GM23248 (cell line): Measurements from ENCODE around the gene WDR74. TPM values are rescaled to one million over a fixed set of nuclear protein-coding genes. Genes with fewer than 3 reads are reported as not detected.

ENCODE experiments used
- DNase-seq: peaks from one replicate; pipeline ENCODE4 v3.0.0-alpha.2; 2015
- H2AFZ ChIP-seq: fragments of 200-600 bp; sonication (generic); 2 replicates; pipeline ENCODE4 v1.6.1; 2016; ENCODE audit warnings: antibody characterized with exemption
- H3F3A ChIP-seq: fragments of 200-600 bp; sonication (generic); 2 replicates; pipeline ENCODE4 v1.6.1; 2016; ENCODE audit warnings: mild to moderate bottlenecking, antibody characterized with exemption, mixed run types; ENCODE audit not compliant: insufficient read depth
- H3K27ac ChIP-seq: fragments of 200-600 bp; sonication (generic); 2 replicates; pipeline ENCODE4 v1.5.1; 2016; ENCODE audit warnings: mild to moderate bottlenecking
- H3K27me3 ChIP-seq: fragments of 200-600 bp; sonication (generic); replicated peaks from 2 replicates; pipeline ENCODE4 v1.6.1; 2016; ENCODE audit warnings: mild to moderate bottlenecking; ENCODE audit not compliant: insufficient read depth
- H3K36me3 ChIP-seq: fragments of 200-600 bp; sonication (generic); 2 replicates; pipeline ENCODE4 v1.6.1; 2016; ENCODE audit warnings: low read depth, mild to moderate bottlenecking
- H3K4me1 ChIP-seq: fragments of 200-600 bp; sonication (generic); 2 replicates; pipeline ENCODE4 v1.6.1; 2016; ENCODE audit warnings: mild to moderate bottlenecking; ENCODE audit not compliant: insufficient read depth
- H3K4me2 ChIP-seq: fragments of 200-600 bp; sonication (generic); one replicate; pipeline ENCODE4 v1.6.1; 2016; ENCODE audit warnings: mild to moderate bottlenecking; ENCODE audit not compliant: unreplicated experiment
- H3K4me3 ChIP-seq: fragments of 200-600 bp; sonication (generic); 2 replicates; pipeline ENCODE4 v1.5.1; 2016; ENCODE audit warnings: mild to moderate bottlenecking
- H3K79me2 ChIP-seq: fragments of 200-600 bp; sonication (generic); 2 replicates; pipeline ENCODE4 v1.6.1; 2016; ENCODE audit warnings: mild to moderate bottlenecking; ENCODE audit not compliant: insufficient read depth
- H3K9ac ChIP-seq: fragments of 200-600 bp; sonication (generic); 2 replicates; pipeline ENCODE4 v1.6.1; 2016; ENCODE audit warnings: mild to moderate bottlenecking
- H3K9me2 ChIP-seq: fragments of 200-600 bp; sonication (generic); 2 replicates; pipeline ENCODE4 v1.6.1; 2016; ENCODE audit warnings: mixed run types, mild to moderate bottlenecking, moderate library complexity; ENCODE audit not compliant: insufficient read depth
- H3K9me3 ChIP-seq: fragments of 200-600 bp; sonication (generic); one replicate; pipeline ENCODE4 v1.6.1; 2017; ENCODE audit warnings: low read depth
- H4K20me1 ChIP-seq: fragments of 200-600 bp; sonication (generic); 2 replicates; pipeline ENCODE4 v1.6.0; 2016; ENCODE audit not compliant: insufficient read depth
- EZH2 ChIP-seq: fragments of 200-600 bp; sonication (generic); IDR thresholded peaks from 2 replicates; pipeline ENCODE4 v1.6.1; 2018; ENCODE audit warnings: antibody characterized with exemption, mild to moderate bottlenecking; ENCODE audit not compliant: insufficient read depth, poor library complexity, severe bottlenecking
- EZH2phosphoT487 ChIP-seq: fragments of 200-600 bp; sonication (generic); IDR thresholded peaks from 2 replicates; pipeline ENCODE4 v1.6.1; 2018; ENCODE audit warnings: antibody characterized with exemption, moderate library complexity, mild to moderate bottlenecking, low read depth; ENCODE audit not compliant: insufficient read depth
- WGBS, 2 experiments: methylation state at CpG; one replicate each; pipeline ENCODE4 v1.1.6; 2015 to 2017; ENCODE audit warnings: low lambda C conversion rate in 2 of 2, low coverage in 1 of 2; ENCODE audit errors: missing lambda C conversion rate in 2 of 2; 5-methylcytosine and 5-hydroxymethylcytosine counted together
- in situ Hi-C: fragments of 300-500 bp; cut with MboI; formaldehyde crosslinking; loops from 2 replicates; pipeline ENCODE4 v1.15.0; 2020
- polyA plus RNA-seq: library from polyadenylated mRNA; unstranded; fragments of >200 nt; fragmentation: Nextera tagmentation; extraction: Ambion mirVana; gene quantifications from 2 replicates; pipeline ENCODE4 v1.2.1, GENCODE V29; 2016
- total RNA-seq: library from RNA; depleted of rRNA; stranded (reverse); fragments of >200 nt; shearing (Covaris generic); gene quantifications from 2 replicates; pipeline ENCODE4 v1.2.3, GENCODE V29; 2014; rRNA removed

WDR74 gene
- total RNA-seq, result 41.4 and 50.4 TPM in 2 replicates
- 33.6 and 34.3 TPM in 2 replicates for polyA plus RNA-seq

DNA sequence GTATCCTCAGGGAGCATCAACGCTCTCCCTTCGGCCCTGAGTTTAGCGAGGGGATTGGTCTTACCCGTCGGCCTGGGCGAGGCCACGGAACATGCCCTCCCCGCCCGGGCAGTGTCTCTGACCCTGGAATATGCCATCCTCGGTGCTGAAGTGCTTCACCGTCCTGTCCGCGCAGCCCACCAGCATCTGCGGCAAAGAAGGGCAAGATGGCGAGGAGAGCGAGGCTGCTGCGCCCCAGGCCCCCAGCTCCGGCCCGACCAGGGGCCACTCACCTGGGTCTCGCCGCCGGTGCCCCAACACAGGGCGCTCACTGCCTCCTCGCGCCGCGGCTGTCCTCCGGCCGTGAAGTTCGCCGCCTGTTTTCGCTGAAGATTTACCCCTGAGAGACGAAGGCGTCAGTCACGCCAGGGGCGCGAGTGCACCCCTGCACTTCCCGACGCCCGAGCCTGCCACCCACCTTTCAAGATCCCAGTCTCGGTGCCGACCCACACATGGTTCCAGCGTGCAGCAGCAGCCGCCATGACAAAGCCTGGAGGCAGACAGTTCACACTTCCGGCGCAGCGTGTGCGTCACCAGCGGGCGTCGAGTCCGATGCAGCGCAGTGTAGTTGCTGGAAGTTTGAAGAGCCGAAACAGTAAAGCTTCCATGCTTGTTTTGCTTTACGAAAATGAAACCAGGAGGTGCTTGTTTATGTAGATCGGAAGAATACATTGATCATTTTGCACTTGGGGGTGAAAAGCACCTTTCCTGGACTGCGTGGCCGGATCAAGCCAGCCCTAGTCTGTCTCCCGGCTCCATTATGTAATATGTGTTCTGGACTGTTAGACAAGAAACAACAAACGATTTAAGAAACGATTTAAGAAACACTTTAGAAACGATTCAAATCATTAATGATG is at the start of gene WDR74:
Gene WDR74 (minus strand): TSS at position 541 of the 896 bp plus-strand sequence. CDS start 20 bp downstream, at position 521.
- Histone ChIP-seq H3K27me3 (no peaks in the 10 kb centered on the region), H3K9me2 (no peaks in the 10 kb centered on the region), H3K9me3 (no peaks in the 10 kb centered on the region), H3K4me2 (peak within 1 kb of the TSS; percentile 99), H3K4me3 (peak within 1 kb of the TSS; percentile 93), H3K9ac (peak within 1 kb of the TSS; percentile 96), H3K4me1 (peaks cover 9% of the 10 kb centered on the region; the same call in 1 of the 2 replicates), H4K20me1 (no peaks in the 10 kb centered on the region), H3K36me3 (no peaks in the 10 kb centered on the region), H2AFZ (peak within 1 kb of the TSS; percentile 59), H3F3A (peaks cover 8% of the 10 kb centered on the region), H3K27ac (peak within 1 kb of the TSS; percentile 99), H3K79me2 (peaks cover 50% of the 10 kb centered on the region)
- in situ Hi-C loops, result no loop called here
- DNase-seq, result peak; percentile 97
- TF ChIP-seq EZH2phosphoT487 (no peak), EZH2 (no peak)
- WGBS, 2 experiments, result 1 to 2% methylated on average over 50 to 58 of the region's 62 CpGs

DNA sequence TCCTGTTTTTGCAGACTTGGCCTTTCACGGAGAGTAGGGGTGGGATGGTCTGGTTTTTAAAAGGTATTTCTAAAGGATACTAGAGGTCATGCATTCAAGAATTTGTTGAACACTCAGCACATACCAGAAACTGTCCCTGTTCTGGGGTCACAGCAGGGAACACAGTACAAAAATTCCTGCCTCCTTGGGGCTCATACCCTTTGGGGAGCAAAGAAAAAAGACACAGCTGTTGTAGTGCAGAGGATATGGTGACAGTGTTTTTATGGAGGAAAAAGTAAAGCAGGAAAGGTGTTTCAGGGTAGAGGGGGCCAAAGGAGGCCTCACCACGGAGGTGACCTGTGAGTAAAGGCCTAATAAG is 49.7 kb upstream of the WDR74 start:
- Histone ChIP-seq H3K9me2 (no peaks in the 10 kb centered on the region), H3F3A (peaks cover 66% of the 10 kb centered on the region), H3K4me2 (peak overlapping the region; percentile 3), H2AFZ (no peak overlapping the region), H3K4me1 (peaks cover 25% of the 10 kb centered on the region), H3K9ac (no peak overlapping the region), H3K9me3 (no peaks in the 10 kb centered on the region), H3K36me3 (peaks cover 50% of the 10 kb centered on the region), H3K79me2 (peaks cover 34% of the 10 kb centered on the region), H3K4me3 (no peak overlapping the region), H3K27me3 (no peaks in the 10 kb centered on the region), H4K20me1 (peaks cover 16% of the 10 kb centered on the region; the same call in 1 of the 2 replicates), H3K27ac (peak overlapping the region; percentile 20)
- 3 to 14% methylated on average over 2 of the region's 2 CpGs for WGBS, 2 experiments
- no peak for DNase-seq
- in situ Hi-C loops, result no loop called here
- no peak for TF ChIP-seq EZH2phosphoT487
- TF ChIP-seq EZH2, result no peak

DNA sequence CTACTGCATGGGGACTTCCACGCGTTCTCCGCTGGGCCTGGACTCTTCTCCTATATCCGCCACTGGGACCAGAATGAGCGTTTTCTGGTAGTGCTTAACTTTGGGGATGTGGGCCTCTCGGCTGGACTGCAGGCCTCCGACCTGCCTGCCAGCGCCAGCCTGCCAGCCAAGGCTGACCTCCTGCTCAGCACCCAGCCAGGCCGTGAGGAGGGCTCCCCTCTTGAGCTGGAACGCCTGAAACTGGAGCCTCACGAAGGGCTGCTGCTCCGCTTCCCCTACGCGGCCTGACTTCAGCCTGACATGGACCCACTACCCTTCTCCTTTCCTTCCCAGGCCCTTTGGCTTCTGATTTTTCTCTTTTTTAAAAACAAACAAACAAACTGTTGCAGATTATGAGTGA is 49.0 kb upstream of the WDR74 start:
- peaks cover 32% of the 10 kb centered on the region for H3K4me1 ChIP-seq
- whole genome bisulfite sequencing, 2 experiments, result 89 to 90% methylated on average over 10 to 14 of the region's 14 CpGs
- no peak for TF ChIP-seq EZH2phosphoT487
- TF ChIP-seq EZH2, result no peak
- peaks cover 73% of the 10 kb centered on the region for H3F3A ChIP-seq
- H2AFZ ChIP-seq, result no peak overlapping the region
- no peak overlapping the region for H3K4me3 ChIP-seq
- in situ Hi-C loops, result no loop called here
- H3K36me3 ChIP-seq, result peaks cover 57% of the 10 kb centered on the region
- H3K27me3 ChIP-seq, result no peaks in the 10 kb centered on the region
- no peak overlapping the region for H3K4me2 ChIP-seq
- H3K27ac ChIP-seq, result peak overlapping the region; percentile 20; the same call in 1 of the 2 replicates
- H3K79me2 ChIP-seq, result peaks cover 41% of the 10 kb centered on the region
- DNase-seq, result no peak
- H3K9me3 ChIP-seq, result no peaks in the 10 kb centered on the region
- H3K9ac ChIP-seq, result no peak overlapping the region
- H4K20me1 ChIP-seq, result peaks cover 16% of the 10 kb centered on the region; the same call in 1 of the 2 replicates
- H3K9me2 ChIP-seq, result no peaks in the 10 kb centered on the region

DNA sequence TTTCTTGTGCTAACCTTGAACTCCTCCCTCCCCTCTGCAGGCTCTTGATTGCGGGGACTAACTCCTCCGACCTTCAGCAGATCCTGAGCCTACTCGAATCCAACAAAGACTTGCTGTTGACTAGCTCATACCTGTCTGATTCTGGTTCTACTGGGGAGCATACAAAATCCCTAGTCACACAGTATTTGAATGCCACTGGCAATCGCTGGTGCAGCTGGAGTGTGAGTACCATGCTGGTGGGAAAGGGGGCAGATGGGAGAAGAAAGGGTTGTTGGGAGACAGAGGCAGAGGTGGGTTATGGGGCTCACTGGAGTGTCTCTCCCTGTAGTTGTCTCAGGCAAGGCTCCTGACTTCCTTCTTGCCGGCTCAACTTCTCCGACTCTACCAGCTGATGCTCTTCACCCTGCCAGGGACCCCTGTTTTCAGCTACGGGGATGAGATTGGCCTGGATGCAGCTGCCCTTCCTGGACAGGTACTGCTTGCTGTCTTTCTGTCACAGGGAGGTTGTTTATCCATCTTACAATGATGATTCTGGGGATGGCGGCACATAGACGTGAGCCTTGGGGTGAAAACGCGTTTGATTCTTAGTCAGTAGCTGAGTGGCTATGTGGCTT is 45.9 kb upstream of the WDR74 start:
- Histone ChIP-seq H3K9ac (0 out of 2 replicates have a peak overlapping the region, but pooled peaks have one; percentile 100), H3K79me2 (peaks cover 59% of the 10 kb centered on the region), H3K9me3 (no peaks in the 10 kb centered on the region), H3K27me3 (no peaks in the 10 kb centered on the region), H3K4me3 (0 out of 2 replicates have a peak overlapping the region, but pooled peaks have one; percentile 9), H2AFZ (no peak overlapping the region), H4K20me1 (peaks cover 19% of the 10 kb centered on the region; the same call in 1 of the 2 replicates), H3K4me2 (peak overlapping the region; percentile 48), H3F3A (peaks cover 79% of the 10 kb centered on the region), H3K9me2 (no peaks in the 10 kb centered on the region), H3K27ac (no peak overlapping the region), H3K4me1 (peaks cover 38% of the 10 kb centered on the region), H3K36me3 (peaks cover 74% of the 10 kb centered on the region)
- DNase-seq, result no peak
- 92 to 94% methylated on average over 11 of the region's 11 CpGs for WGBS, 2 experiments
- TF ChIP-seq EZH2, result no peak
- TF ChIP-seq EZH2phosphoT487, result no peak
- in situ Hi-C loops, result no loop called here
